BJ (cell line): ENCODE data around the gene ZBBX. TPM values are rescaled to one million over a fixed set of nuclear protein-coding genes. Genes with fewer than 3 reads are reported as not detected.

Experiments used
- CTCF ChIA-PET: fragments of 350-600 bp; formaldehyde crosslinking; extraction: SDS; loops from one replicate; lab custom pipeline; 2021; ENCODE audit warnings: antibody characterized with exemption, inconsistent platforms; lab: Yijun Ruan, JAX
- POLR2A ChIA-PET: fragments of 300-600 bp; sonication (Branson Sonifier 250); formaldehyde crosslinking; extraction: SDS; loops from one replicate; lab custom pipeline; 2021; ENCODE audit warnings: antibody characterized with exemption; lab: Charles Lee
- DNase-seq: peaks from one replicate; pipeline ENCODE4 v3.0.0-alpha.2; 2011; ENCODE audit warnings: low read depth
- H3K27me3 ChIP-seq: 2 replicates; pipeline ENCODE4 v1.6.0; 2011; ENCODE audit warnings: low read length; ENCODE audit not compliant: control insufficient read depth, insufficient read depth
- H3K36me3 ChIP-seq: 2 replicates; pipeline ENCODE4 v1.5.1; 2011; ENCODE audit warnings: low read length; ENCODE audit not compliant: control insufficient read depth, insufficient read depth
- H3K4me3 ChIP-seq: 2 replicates; pipeline ENCODE4 v1.5.1; 2011; ENCODE audit warnings: low read depth, mild to moderate bottlenecking, control low read depth, low read length
- polyA plus RNA-seq: library from polyadenylated mRNA; depleted of rRNA; stranded (reverse); fragments of >200 nt; gene quantifications from 2 replicates; pipeline ENCODE4 v1.2.3, GENCODE V29; 2011
- TF ChIP-seq, protein P1 (sequence below): IDR thresholded peaks from 2 replicates; pipeline ENCODE4 v1.5.1; 2011; ENCODE audit warnings: low read depth, mild to moderate bottlenecking, control low read depth, inconsistent platforms, low read length, moderate library complexity; ENCODE audit not compliant: insufficient read depth

Gene ZBBX
- polyA plus RNA-seq, 1 experiment, result not detected

GRCh38 chr3:167306319-167306718 is 73.8 kb downstream of the ZBBX start:
- TF ChIP-seq, protein P1, sequence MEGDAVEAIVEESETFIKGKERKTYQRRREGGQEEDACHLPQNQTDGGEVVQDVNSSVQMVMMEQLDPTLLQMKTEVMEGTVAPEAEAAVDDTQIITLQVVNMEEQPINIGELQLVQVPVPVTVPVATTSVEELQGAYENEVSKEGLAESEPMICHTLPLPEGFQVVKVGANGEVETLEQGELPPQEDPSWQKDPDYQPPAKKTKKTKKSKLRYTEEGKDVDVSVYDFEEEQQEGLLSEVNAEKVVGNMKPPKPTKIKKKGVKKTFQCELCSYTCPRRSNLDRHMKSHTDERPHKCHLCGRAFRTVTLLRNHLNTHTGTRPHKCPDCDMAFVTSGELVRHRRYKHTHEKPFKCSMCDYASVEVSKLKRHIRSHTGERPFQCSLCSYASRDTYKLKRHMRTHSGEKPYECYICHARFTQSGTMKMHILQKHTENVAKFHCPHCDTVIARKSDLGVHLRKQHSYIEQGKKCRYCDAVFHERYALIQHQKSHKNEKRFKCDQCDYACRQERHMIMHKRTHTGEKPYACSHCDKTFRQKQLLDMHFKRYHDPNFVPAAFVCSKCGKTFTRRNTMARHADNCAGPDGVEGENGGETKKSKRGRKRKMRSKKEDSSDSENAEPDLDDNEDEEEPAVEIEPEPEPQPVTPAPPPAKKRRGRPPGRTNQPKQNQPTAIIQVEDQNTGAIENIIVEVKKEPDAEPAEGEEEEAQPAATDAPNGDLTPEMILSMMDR, result no peak
- CTCF ChIA-PET, result no interaction called here
- no peak for DNase-seq
- Histone ChIP-seq H3K4me3 (no peak overlapping the region), H3K27me3 (no peaks in the 10 kb centered on the region), H3K36me3 (no peaks in the 10 kb centered on the region)
- POLR2A ChIA-PET, result no interaction called here

GRCh38 chr3:167305340-167305890 is 74.7 kb downstream of the ZBBX start:
- POLR2A ChIA-PET, result no interaction called here
- Histone ChIP-seq H3K4me3 (no peak overlapping the region), H3K36me3 (no peaks in the 10 kb centered on the region), H3K27me3 (no peaks in the 10 kb centered on the region)
- CTCF ChIA-PET, result no interaction called here
- TF ChIP-seq, protein P1, result no peak
- no peak for DNase-seq

DNA sequence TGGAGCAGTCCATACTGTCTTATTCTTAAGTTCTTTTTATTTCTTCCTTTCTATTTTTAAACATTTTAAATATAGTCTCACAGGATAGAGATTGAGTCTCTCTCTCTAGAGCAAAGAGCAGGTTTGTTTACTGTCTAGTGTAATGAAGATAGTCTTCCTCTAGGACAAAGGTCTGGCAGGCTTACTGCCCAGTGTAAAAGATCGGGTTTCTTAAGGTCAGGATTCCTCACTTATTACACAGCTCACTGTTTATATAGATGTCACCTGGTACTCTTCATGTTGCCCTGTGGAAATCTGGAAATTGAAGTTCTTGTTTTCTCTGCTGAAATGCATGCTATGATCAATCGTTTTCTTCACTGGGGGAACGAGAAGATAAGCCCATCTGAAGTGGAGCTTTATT is 76.0 kb downstream of the ZBBX start:
- DNase-seq, result no peak
- ChIA-PET CTCF (no interaction called here), POLR2A (no interaction called here)
- Histone ChIP-seq H3K27me3 (no peaks in the 10 kb centered on the region), H3K36me3 (no peaks in the 10 kb centered on the region), H3K4me3 (no peak overlapping the region)
- TF ChIP-seq, protein P1, result no peak

- no peak overlapping the region for H3K4me3 ChIP-seq
- no peaks in the 10 kb centered on the region for H3K27me3 ChIP-seq
- ChIA-PET CTCF (no interaction called here), POLR2A (no interaction called here)
- DNase-seq, result no peak
- no peaks in the 10 kb centered on the region for H3K36me3 ChIP-seq
- TF ChIP-seq, protein P1, result no peak
Measured at GRCh38 chr3:167302678-167303077, 77.4 kb downstream of the ZBBX start.

DNA sequence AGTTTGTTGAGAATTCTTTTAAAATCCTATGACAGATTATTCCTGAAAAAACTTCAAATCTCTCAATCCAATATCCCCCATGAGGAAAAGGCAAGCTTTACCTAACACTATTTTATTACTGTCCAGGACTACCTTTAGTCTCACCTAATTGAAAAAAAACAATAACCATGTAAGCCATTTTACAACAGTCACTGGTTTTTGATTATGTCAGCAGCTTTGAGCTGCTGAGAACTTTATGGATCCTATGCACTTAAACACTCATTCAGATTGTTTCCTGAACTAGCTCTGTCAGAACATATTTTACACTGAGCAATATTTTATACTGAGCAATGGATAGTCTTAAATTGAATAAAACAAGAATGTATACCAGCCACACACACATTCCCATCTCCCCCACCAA is 79.9 kb downstream of the ZBBX start:
- no peak for DNase-seq
- Histone ChIP-seq H3K27me3 (no peaks in the 10 kb centered on the region), H3K4me3 (no peak overlapping the region), H3K36me3 (no peaks in the 10 kb centered on the region)
- POLR2A ChIA-PET, result no interaction called here
- TF ChIP-seq, protein P1, result no peak
- CTCF ChIA-PET, result interaction anchor here (0.6 kb wide), 1 partner anchor 27 kb away, joined by 3 read pairs; no protein-coding TSS in a partner anchor
